Psoas muscle (tissue), 7 donors: Measurements from ENCODE around the gene RELN. TPM values are rescaled to one million over a fixed set of nuclear protein-coding genes. Genes with fewer than 3 reads are reported as not detected.

ENCODE experiments used
- polyA plus RNA-seq, 3 donors: library from polyadenylated mRNA; stranded (reverse); fragments of 200-250 nt; gene quantifications; one replicate each; pipeline ENCODE4 v1.2.3, GENCODE V29; 2013
- total RNA-seq, 4 donors: library from RNA; stranded (reverse); fragmentation: NEBNext Ultra II Directional in 2 of 4; extraction: Animal tissue kit (Norgen Biotek cat#: 25700) in 2 of 4; gene quantifications; one replicate each; pipeline versions ENCODE4 v1.2.1 to v1.2.4, GENCODE V29; 2021 to 2023
- donor health status: healthy with polysubstance abuse.
- donor health status: DM: no; HTN: no; CAD: no; lungs with moderate emphysema.
- donor health status: Bipolar disorder and iron deficiency.
- donor health status: healthy.
- donor health status: DM: no; HTN: no; CAD: no.
- donor health status: DM: no; HTN: no; CAD: no.
- donor health status: DM: yes; HTN: yes; CAD: no.

RELN gene
- total and polyA plus RNA-seq, 7 donors = 0.10 to 0.44 (median 0.32) TPM

Other genes with a start within 250 kb of the RELN start
- gene ORC5, start 218.4 kb upstream of the RELN start, total RNA-seq = 10 to 100 TPM in 1 of 4 donors, 1 to 10 TPM in 3; 6.6 to 12.8 (median 8.8) TPM
- 10 to 100 TPM in 2 of 3 donors, 1 to 10 TPM in 1; 6.1 to 14.3 (median 11.5) TPM for gene ORC5, start 218.4 kb upstream of the RELN start, polyA plus RNA-seq